ENCODE measurements around the gene BANK1.

Gene BANK1

GRCh38 chr4:101774807-101775206 lies 15.7 kb upstream of the BANK1 start:
- no peak for FAIRE-seq
- DNase-seq (ENCODE audit: insufficient read length, low spot score): no peak
- no peak for TF ChIP-seq CTCF (IDR thresholded peaks at IDR 0.05; ENCODE audit: insufficient read depth, missing control alignments)

- FAIRE-seq (no peak), DNase-seq (ENCODE audit: insufficient read length, low spot score) (no peak)
- TF ChIP-seq CTCF (IDR thresholded peaks at IDR 0.05; ENCODE audit: insufficient read depth, missing control alignments): no peak
These were observed 13.1 kb upstream of the BANK1 start for GRCh38 chr4:101777431-101777830.

GRCh38 chr4:101780284-101780683 lies 10.2 kb upstream of the BANK1 start:
- no peak for FAIRE-seq
- no peak for TF ChIP-seq CTCF (IDR thresholded peaks at IDR 0.05; ENCODE audit: insufficient read depth, missing control alignments)
- no peak for DNase-seq (ENCODE audit: insufficient read length, low spot score)

GRCh38 chr4:101782546-101782945 lies 8.0 kb upstream of the BANK1 start:
- DNase-seq (ENCODE audit: insufficient read length, low spot score): no peak
- FAIRE-seq: no peak
- no peak for TF ChIP-seq CTCF (IDR thresholded peaks at IDR 0.05; ENCODE audit: insufficient read depth, missing control alignments)

- TF ChIP-seq CTCF (IDR thresholded peaks at IDR 0.05; ENCODE audit: insufficient read depth, missing control alignments): no peak
- DNase-seq (ENCODE audit: insufficient read length, low spot score) (no peak), FAIRE-seq (no peak)
These were observed 5.6 kb upstream of the BANK1 start for GRCh38 chr4:101784957-101785356.

- TF ChIP-seq CTCF (IDR thresholded peaks at IDR 0.05; ENCODE audit: insufficient read depth, missing control alignments): no peak
- no peak for FAIRE-seq
These were observed 5.0 kb upstream of the BANK1 start for GRCh38 chr4:101785486-101785885.

GRCh38 chr4:101787701-101788316 lies 2.7 kb upstream of the BANK1 start:
- FAIRE-seq (no peak), DNase-seq (ENCODE audit: insufficient read length, low spot score) (no peak)
- no peak for TF ChIP-seq CTCF (IDR thresholded peaks at IDR 0.05; ENCODE audit: insufficient read depth, missing control alignments)

More at GRCh38 chr4:101785486-101785885, 5.0 kb upstream of the BANK1 start:
- no peak for DNase-seq (ENCODE audit: insufficient read length, low spot score)
